GM21381 (cell line): ENCODE measurements around the gene NSD1.
"Not testable (repeated sequence)": the region's sequence is repeated elsewhere in the genome, so short reads cannot be mapped to it uniquely, and the experiment has no call there.

Source experiments
- ATAC-seq: cut with Tn5 transposase; IDR thresholded peaks from one replicate; pipeline ENCODE4 v1.9.1; 2021; ENCODE audit warnings: mild to moderate bottlenecking, moderate library complexity; ENCODE audit not compliant: unreplicated experiment

Gene NSD1

DNA sequence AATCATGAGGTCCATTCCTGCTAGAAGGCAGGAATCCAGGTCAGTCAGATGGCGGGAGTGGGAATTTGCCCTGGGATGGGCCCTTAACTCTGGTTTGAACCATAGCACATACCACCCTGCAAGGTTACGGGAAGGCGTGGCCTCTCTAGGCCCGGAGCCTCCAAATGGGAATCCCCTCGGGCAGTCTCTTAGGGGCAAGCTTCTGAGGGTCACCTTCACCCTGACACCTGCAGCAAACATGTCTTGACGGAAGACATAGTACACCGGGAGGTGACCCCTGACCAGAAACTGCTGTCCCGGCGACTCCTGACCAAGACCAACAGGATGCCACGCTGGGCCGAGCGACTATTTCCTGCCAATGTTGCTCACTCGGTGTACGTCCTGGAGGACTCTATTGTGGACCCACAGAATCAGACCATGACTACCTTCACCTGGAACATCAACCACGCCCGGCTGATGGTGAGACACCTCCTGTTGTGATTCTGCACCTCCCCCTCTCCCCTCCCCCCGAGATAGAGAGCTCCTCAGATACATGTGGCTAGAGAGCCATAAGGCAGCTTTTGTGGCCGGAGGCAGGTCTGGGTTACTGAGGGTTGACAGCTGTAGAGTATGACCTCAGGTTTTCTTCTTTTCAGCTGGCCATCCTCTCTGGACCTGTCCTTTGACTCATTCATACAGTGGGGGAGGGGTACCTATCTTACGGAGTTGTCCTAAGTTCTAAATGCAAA lies 171.0 kb downstream of the NSD1 start:
- no peak for ATAC-seq

DNA sequence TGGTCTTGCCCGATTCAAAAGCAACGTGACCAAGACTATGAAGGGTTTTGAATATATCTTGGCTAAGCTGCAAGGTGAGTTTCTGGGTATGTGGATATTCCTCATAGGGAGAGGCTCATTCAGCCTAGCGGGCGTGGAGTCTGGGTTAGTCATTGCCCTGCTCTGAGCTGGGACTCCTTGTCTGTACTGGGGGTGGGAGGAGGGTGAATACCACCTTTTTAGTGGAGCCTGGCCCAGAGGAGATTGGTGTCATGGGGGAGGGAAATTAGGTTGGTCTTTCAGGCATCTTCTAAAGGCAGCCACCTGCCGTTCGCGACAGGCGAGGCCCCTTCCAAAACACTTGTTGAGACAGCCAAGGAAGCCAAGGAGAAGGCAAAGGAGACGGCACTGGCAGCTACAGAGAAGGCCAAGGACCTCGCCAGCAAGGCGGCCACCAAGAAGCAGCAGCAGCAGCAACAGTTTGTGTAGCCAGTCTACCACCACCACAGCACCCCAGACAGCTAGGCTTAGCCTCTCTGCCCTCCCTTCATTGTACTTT lies 172.6 kb downstream of the NSD1 start:
- ATAC-seq, result not testable (repeated sequence)

DNA sequence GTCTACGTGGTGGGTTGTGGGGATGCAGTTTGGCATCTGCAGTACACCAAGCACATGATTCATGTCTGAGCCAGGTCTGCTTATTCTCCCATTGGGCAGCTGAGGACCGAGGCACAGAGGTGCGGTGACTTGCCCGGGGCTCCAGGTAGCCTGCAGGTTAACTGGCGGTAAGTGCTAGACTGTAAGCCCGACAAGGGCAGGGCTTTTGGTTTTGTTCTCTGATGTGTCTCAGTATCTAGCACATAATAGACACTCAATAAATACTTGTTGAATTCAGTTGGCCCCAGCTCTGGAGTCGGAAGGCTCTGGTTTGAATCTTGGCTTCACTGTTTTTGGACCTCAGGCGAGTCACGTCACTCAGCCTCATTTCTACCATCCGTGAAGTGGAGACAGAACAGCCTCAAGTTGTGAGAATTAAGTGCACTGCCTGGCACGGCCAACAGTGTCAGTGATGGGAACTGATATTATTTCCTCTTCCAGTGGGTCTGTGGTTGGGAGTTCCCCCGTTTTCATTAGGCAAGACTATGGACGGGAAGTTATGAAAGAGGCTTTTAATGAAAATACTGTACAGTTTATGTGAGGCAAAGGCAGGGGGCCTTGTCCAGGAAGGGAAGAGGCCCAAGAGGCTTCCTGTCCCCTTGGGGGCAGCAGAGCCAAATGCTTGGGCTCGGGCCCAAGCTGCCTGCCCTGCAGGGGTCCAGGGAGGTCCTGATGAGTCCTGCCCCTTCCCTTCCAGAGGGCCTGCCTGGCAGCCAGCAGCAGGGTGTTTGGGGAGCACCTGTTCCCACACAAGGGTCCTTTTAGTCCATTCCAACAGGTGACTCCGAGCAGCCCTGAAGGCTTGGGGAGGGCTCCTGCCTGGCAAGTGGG lies 173.3 kb downstream of the NSD1 start:
- no peak for ATAC-seq

DNA sequence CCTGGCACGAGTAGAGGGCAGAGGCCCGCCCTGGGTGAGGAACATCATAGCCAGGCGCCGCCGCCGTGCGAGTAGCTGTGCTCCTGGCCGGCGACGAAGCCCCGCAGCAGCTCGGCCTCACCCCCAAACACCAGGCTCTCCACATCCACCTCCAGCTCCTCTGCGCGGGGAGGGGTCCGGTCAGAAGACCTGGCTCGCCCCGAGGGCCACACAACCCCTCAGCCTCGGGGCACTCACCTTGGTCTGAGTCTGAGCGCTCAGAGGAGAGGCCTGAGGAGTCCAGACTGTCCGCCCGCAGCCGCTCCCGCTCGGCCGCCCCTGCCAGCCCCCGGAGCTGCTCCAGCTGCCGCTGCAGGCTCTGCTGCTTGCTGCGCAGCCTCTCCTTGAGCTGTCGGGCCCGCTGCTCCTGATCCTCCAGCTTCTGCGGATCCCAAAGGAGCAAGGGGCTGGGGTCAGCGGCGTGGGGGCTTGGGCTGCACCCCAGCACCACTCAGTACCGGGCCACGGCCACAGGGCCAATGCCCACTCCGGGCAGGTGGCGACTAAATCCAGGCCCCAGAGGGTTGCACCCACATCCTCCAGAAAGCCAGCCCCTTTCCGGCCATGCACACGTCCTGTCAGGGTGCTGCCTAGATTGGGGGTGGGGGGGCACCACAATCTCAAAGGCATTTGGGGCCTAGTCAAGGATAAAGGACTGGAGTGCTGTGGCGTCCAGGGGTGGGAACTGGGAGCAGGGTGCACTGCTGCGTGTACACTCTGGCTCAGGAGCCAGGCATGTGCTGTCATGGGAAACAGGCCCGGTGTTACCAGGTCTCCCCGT lies 174.2 kb downstream of the NSD1 start:
- ATAC-seq, result no peak

DNA sequence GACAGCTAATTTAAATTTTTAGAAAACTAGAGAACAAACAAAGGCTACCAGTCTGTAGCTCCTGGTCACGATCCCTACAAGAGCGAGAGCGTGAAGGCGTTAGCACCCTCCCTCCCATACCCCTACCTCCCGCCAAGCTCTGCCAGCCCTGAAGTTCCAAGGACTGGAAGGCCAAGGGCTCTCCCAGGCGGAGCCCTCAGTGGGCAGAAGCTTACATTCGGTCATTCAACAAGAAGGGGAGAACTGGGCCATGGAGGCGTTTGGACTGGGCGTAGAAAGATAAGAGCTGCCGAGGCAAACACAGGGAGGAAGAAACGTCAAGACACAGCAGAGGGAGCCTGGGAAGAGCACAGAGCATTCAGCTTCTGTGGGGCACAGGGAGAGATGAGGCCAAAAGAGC lies 175.2 kb downstream of the NSD1 start:
- ATAC-seq, result no peak

DNA sequence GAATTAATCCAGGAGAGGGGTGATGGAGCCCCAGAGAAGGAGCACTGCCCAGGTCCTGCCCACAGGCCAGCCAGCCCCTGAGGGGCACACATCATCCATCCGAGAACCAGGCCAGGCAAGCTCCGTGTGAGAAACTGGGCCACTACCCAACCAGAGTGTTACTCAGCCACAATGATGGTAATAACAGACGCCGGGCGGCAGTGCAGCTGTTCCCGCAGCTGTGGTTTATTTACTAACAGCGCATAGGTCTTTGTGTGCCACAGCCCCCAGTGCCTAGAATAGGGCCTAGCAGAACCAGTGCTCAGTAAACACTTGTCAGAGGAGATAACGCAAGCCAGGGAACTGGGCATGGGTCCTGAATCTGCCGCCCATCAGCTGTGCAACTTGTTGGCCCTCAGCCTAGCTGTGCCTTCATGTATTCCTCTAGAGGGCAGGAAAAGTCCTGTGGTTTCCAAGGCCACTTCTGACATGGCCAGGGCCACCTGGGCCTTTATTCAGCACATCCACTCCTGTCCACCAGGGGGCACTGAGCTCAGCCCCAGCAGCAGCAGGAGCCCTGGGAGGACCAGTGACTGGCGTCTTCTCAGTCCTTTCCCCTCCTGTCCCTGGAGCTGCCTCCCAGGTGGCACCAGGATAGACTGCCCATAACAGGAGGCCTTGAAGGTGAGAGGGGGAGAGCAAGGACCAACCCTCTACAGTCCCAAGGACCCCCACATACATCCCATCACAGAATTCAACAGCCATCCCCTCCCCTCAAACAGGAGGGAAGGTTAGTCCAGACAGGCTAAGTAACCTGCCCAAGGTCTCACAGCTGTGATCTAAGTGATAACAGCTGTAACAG lies 176.0 kb downstream of the NSD1 start:
- ATAC-seq, result no peak

DNA sequence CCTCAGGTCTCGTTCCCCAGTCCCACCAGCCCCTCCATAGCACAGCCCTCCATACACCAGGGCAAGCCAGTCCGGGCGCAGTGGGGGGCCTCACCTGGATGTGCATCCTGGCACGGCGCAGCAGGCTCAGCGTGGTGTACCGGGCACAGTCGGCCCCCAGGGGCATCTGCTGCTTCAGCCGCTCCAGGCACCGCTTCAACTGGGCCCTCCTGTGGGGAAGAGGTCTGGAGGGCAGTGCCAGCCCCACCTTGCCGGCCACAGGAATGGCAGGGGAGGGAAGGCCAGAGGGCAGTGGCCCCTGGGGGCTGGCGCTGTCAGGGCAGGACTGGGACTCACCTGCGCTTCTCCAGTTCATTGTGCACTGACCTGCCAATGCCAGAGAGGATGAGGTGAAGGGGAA lies 176.8 kb downstream of the NSD1 start:
- ATAC-seq, result no peak

DNA sequence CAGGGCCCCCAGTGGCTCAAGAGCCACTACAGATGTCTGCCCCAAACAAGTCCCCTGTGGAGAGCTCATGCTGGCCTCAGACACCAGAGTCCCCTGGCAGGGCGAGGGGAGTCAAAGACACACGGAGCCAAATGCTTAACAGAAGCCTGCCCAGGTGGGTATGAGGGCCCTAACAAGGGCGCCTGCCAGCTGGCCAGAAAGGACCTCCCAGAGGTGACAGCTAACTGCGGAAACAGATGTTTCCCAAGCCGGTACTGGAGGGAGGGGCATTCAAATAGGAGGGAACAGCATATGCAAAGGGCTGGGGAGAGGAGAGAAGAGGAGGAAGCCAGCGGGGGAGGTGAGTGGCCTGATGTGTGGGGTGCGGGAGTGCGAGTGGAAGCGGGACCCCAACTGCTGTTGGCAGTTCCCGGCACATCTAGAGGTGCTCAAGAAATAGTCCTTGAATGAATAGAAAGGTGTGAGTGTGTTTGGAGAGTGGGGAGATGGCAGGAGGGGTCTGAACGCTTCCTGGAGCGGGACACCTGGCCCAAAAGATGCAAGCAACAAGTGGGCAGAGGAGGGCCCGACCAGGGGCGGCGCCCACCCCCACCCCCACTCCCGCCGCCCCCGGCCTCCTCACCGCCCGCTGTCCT lies 177.3 kb downstream of the NSD1 start:
- no peak for ATAC-seq

DNA sequence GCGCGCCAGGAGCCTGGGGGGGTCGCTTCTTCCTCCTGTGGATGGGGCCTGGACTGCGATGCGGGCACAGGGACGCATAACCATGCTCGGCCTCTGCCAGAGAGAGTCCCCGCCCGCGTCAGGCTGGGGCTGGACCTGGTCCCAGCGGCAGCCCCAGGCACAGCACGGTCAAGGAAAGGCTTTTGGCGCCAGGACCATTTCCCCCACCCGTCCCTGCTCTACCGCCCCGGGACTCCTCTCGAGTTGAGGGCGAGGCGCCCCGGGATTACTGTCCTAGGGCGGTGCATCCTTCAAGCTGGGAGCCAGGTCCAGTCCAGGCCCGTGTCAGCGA lies 177.8 kb downstream of the NSD1 start:
- ATAC-seq, result no peak

DNA sequence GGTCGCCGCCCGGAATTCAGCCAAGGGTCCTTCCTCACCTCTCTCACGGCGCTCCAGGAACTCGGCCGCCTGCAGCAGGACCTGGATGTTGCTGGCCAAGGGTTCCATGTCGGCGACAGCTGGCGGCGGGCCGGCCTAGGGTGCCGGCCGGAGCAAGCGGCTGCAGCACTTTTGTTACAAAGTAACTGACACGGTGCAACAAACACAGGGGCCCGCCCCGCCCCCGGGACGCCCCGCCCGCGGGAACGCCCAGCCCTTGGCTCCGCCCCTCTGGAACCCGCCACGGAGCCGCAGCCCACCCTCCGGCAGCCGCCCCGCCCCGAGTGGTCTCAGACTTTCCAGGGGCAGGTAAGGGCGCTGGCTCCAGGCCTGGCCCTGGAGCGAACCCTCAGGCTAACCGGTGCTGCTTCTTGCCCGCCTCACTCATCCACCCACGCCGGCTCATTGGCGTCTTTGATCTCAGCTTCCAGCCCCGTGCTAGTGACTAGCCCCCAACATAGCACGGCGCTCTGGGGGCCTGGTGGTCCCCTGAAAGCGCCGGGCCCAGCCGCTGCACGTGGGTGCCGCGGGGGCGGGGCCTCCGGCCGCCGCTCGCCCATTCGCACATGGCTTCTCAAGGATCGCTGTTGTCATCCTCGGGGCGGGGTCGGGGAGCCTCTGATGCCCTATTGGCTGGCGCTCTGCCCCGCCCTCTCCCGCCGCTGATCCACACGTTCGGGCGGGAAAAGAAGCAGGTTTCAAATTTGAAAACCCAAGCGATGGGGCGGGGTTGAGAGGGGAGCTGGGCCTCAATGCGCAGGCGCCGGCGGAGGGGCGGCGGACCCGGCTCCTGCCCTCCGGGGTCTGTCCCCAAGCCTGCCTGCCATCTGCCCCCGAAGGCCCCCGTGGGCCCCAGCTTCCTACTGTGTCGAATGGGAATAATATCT lies 178.4 kb downstream of the NSD1 start, which contains the start of gene MXD3:
Gene MXD3 (minus strand): TSS at position 176 of the 926 bp plus-strand sequence. CDS start 68 bp downstream, at position 108.
- peak; percentile 79 for ATAC-seq

DNA sequence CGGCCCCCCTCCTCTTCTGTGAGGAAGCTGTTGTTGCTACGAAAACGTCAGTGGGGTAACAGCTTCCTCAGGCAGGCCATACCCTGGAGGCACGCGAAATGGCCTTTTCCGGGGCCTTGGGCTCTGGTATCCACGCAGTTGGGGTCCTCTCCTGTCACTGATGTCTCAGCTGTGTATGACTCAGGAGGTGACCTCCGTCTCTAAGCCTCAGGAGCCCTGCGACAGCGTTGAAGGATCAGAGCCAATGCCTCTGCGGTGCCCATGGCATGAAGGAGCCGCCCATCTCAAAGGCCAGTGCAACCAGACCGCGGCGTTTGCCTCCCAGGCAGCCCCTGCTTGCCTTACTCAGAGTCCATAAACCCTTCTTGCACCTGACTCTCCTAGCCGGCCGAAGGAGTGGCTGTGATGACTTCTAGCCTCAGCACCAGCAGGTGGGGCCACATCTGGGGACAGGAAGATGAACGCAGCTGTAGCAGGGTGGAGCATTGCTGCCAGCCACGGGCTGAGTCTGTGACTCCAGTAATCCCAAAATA lies 179.1 kb downstream of the NSD1 start:
- peak; percentile 20 for ATAC-seq

DNA sequence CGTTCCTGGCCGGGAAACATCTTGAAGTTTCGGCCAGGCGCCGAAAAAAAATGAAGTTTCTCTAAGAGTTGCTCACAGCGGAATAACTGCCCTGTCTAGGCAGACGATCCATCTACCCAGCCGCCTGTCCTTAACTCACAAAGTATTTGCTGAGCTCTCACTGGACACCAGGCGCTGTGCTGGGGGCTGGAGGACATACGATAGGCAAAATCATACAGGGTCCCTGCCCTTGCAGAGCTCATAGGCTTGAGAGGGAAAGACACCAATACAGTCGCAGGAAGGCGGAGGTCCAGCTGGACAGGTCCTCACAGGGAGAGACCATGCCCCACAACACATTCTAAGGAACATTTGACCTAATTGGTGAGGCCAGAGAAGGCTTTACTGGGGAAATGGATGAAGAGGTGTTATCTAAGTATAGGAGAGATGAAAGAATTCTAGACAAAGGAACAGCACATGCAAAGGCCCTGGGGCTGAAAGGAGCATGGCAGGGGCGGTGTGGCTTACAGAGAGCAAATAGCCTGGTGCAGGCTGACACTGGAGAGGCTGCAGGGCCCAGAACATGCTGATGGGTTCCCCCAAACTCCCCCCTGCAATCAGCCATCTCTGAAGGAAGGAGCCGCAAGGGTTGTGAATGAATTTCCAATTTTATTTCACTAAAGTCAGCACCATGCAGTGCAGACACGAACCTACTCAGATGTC lies 180.1 kb downstream of the NSD1 start:
- no peak for ATAC-seq

DNA sequence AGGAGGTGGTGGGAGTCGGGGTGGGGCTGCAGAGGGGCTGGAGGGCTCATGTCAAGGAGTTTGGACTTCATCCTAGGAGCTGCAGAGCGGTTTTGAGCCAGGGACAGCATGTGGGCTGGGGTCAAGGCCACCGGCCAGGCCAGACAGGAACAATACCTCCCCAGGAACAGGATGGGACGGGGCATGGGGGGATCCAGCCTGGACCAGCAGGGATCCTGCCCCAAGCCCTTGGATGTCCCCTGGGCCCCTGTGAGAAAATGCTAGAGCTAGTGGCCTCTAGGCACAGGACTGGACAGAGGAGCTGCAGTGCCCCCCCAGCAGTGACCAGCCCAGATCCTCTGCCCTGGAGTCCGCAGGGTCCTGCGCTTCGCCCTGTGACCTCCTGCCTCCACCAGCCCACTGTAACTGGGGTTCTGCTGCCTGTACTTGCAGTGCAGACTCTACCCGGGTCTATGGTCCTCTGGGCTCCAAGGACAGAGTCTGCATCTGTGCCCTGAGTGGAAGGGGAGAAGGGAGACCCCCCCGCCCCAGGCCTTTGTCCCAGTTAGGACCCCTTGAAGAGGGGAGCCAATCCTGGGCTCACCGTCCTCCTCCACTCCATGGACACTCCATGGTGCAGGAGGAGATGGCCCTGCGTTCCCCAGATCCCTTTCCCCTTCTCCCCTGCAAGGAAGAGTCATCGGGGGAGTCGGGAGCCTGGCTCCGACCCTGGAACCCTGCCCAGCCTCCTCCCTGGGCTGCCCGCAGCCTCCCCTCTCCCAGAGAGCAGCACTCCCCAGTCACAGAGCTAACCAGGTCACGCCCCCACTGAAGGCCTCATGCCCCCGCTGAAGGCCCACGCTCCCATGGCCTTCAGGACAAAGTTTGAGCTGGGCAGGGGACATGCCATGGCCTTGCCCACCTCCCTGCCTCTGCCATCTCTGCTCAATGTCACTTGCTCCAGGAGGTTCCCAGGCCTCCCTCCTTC lies 181.1 kb downstream of the NSD1 start:
- no peak for ATAC-seq

DNA sequence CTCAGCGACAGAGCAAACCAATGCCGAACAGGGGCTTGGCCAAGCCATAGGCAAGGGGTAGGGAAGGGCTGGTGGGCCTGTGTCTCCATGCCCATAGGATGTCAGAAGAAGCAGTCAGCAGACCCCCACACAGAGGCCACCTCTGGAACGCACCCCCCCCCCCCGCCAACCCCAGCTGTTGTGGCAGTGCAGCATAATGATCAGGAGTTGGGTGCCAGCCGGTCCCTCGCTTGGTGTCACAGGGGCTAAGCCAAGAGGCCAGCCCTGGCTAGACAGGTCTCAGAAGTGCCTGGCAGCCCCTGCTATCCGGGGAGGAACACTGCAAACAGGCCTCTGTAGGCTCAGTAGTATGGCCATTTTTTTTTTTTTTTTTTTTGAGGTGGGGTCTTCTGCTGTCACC lies 181.8 kb downstream of the NSD1 start:
- no peak for ATAC-seq

DNA sequence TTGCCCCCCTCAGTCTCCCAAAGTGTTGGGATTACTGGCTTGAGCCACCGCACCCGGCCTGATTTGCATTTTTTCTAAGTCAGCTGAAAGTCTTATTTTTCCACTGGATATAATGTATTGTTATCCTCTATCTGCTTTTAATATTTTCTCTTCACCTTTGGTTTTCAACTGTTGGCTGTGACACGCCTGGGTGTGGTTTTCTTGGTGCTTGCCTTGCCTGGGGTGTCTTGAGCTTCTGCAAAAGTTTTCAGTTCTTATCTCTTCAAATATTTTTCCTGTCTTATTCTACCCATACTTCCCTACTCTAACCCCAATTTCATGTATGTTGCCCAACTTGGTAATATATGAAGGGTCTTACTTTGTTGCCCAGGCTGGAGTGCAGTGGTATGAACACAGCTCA lies 182.4 kb downstream of the NSD1 start:
- no peak for ATAC-seq

DNA sequence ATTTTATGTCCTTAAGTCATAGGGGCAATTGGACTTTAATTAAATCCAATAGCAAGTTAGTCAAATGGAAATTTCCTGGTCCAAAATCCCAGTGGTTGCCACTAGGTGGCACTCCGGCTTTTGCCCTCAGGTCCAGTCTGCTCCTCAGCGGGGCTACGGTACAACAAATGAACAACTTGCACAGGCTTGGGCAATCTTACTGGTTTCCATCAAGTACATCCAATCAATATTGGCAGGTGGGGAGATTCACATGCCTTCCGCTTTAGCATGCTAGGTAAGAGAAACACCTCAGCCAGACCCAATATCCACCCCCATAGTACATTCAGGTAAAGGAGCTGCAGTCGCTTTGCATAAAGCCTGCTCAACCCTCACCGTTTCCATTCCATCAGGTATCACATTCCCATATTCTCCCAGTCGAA lies 184.4 kb downstream of the NSD1 start:
- ATAC-seq, result no peak
